OCI-LY3 (cell line): ENCODE measurements around the gene SLC25A6.

ENCODE experiments used
- EZH2phosphoT487 ChIP-seq: fragments of 200-600 bp; shearing (Covaris generic); IDR thresholded peaks from 2 replicates; pipeline ENCODE4 v1.6.1; 2018; ENCODE audit warnings: antibody characterized with exemption, mixed run types, low read depth
- TF ChIP-seq, protein P1 (sequence below): fragments of 200-600, 300-600 bp; sonication (generic); IDR thresholded peaks from 2 replicates; pipeline ENCODE4 v1.5.1; 2014; ENCODE audit warnings: antibody characterized with exemption, low read length, low read depth

DNA sequence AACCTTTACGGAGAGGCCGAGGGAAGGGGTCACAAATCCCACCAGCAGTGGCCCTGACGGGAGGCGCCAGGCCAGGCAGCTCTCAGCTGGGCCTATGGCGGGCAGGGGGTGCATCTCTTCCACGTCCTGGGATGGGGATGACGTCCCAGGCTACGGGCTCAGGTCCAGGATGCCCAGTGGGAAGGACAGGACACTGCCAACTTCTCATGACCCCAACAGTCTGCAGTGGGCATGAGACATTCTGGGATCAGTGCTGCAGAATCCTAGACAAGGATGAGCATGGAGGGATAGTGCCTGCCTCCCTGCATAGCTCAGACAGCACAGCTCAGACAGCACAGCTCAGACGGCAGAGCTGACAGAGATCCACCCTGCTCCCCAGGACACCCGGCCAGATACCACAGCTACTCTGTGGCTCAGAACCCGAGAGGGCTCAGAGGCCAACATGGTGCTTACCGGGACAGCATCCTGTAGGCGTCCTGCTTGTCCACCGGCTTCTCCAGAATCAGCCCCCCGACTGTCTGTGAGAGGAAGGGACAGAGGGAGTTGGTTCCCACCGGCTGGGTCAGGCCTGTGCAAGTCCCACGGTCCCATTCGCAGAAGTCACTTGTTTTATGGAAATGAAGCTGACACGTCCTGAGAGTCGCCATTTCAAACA is 43.5 kb upstream of the SLC25A6 start:
- TF ChIP-seq, protein P1, sequence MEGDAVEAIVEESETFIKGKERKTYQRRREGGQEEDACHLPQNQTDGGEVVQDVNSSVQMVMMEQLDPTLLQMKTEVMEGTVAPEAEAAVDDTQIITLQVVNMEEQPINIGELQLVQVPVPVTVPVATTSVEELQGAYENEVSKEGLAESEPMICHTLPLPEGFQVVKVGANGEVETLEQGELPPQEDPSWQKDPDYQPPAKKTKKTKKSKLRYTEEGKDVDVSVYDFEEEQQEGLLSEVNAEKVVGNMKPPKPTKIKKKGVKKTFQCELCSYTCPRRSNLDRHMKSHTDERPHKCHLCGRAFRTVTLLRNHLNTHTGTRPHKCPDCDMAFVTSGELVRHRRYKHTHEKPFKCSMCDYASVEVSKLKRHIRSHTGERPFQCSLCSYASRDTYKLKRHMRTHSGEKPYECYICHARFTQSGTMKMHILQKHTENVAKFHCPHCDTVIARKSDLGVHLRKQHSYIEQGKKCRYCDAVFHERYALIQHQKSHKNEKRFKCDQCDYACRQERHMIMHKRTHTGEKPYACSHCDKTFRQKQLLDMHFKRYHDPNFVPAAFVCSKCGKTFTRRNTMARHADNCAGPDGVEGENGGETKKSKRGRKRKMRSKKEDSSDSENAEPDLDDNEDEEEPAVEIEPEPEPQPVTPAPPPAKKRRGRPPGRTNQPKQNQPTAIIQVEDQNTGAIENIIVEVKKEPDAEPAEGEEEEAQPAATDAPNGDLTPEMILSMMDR = no peak
- no peak for TF ChIP-seq EZH2phosphoT487
